Natural killer cell (primary cell): ENCODE data around the gene NT5DC1. TPM values are rescaled to one million over a fixed set of nuclear protein-coding genes. Genes with fewer than 3 reads are reported as not detected.

Source experiments
- ATAC-seq, 3 donors: fragments of 150-1000 bp in 2 of 3; fragments of 200-7000 bp in 1 of 3; cut with Tn5 transposase; 1 replicate in 1 of 3; 2 replicates in 2 of 3; pipeline ENCODE4 v1.10.0; 2021; ENCODE audit warnings: mild to moderate bottlenecking in 2 of 3, moderate library complexity in 2 of 3
- DNase-seq, 2 donors: peaks; one replicate each; pipeline versions ENCODE4 v3.0.0 to v3.0.0-alpha.2; 2013 to 2021; ENCODE audit warnings: mixed read lengths in 1 of 2
- H3K27ac ChIP-seq: one replicate; pipeline ENCODE4 v1.5.1; 2013; ENCODE audit warnings: mild to moderate bottlenecking, low read length
- H3K27me3 ChIP-seq: one replicate; pipeline ENCODE4 v1.6.1; 2013; ENCODE audit warnings: low read length; ENCODE audit not compliant: control insufficient read depth, insufficient read depth
- H3K36me3 ChIP-seq: one replicate; pipeline ENCODE4 v1.6.1; 2013; ENCODE audit warnings: low read length; ENCODE audit not compliant: control insufficient read depth, insufficient read depth
- H3K4me1 ChIP-seq: one replicate; pipeline ENCODE4 v1.6.1; 2013; ENCODE audit warnings: low read length; ENCODE audit not compliant: control insufficient read depth, insufficient read depth
- H3K4me3 ChIP-seq: one replicate; pipeline ENCODE4 v1.5.1; 2013; ENCODE audit warnings: low read length
- H3K9me3 ChIP-seq: one replicate; pipeline ENCODE4 v1.6.1; 2013; ENCODE audit warnings: low read length; ENCODE audit not compliant: control insufficient read depth, insufficient read depth
- H3K27ac Mint-ChIP-seq, 2 donors: one replicate each; pipeline ENCODE4 v1.8.0; 2022; ENCODE audit warnings: mild to moderate bottlenecking in 2 of 2, mixed read lengths in 2 of 2, moderate library complexity in 1 of 2
- H3K27me3 Mint-ChIP-seq, 2 donors: one replicate each; pipeline ENCODE4 v1.8.0; 2022; ENCODE audit warnings: low read depth in 2 of 2, mixed read lengths in 2 of 2
- H3K36me3 Mint-ChIP-seq: one replicate; pipeline ENCODE4 v1.8.0; 2022; ENCODE audit warnings: mixed read lengths
- H3K4me1 Mint-ChIP-seq, 2 donors: one replicate each; pipeline ENCODE4 v1.8.0; 2022; ENCODE audit warnings: mixed read lengths in 2 of 2
- H3K4me3 Mint-ChIP-seq: one replicate; pipeline ENCODE4 v1.8.0; 2022; ENCODE audit warnings: mild to moderate bottlenecking, moderate library complexity, mixed read lengths
- H3K9me3 Mint-ChIP-seq, 2 donors: one replicate each; pipeline ENCODE4 v1.8.0; 2022; ENCODE audit warnings: mixed read lengths in 2 of 2
- CTCF ChIP-seq: fragments of 200-600 bp; IDR thresholded peaks from one replicate; pipeline ENCODE4 v1.8.0; 2022; ENCODE audit warnings: antibody characterized with exemption
- WGBS: methylation state at CpG from one replicate; pipeline ENCODE4 v1.1.7; 2013; ENCODE audit warnings: missing lambda C conversion rate; ENCODE audit not compliant: insufficient coverage; 5-methylcytosine and 5-hydroxymethylcytosine counted together
- intact Hi-C: fragments of 100-400 bp; cut with micrococcal nuclease; formaldehyde crosslinking; loops from one replicate; pipeline ENCODE4 v1.14.2; 2022
- total RNA-seq, 4 donors: library from RNA; stranded (reverse); fragments of 120-200 nt in 1 of 4; gene quantifications; one replicate each; pipeline versions ENCODE4 v1.2.3 to v1.2.4, GENCODE V29; 2013 to 2022

The NT5DC1 gene
- total RNA-seq, 3 donors from 2014 or later (not counting 1 experiment from before 2014, with no cell fraction given): 19.1 to 29.4 (median 20.5) TPM

GRCh38 chr6:116246089-116246488, 145.4 kb downstream of the NT5DC1 start:
- H3K4me3 Mint-ChIP-seq: no peak overlapping the region
- H3K36me3 ChIP-seq: peaks cover 3% of the 10 kb centered on the region
- H3K4me3 ChIP-seq: no peak overlapping the region
- H3K4me1 ChIP-seq: peaks cover 5% of the 10 kb centered on the region
- no peaks in the 10 kb centered on the region for H3K4me1 Mint-ChIP-seq
- intact Hi-C loops: no loop called here
- no peak overlapping the region for H3K27ac Mint-ChIP-seq
- H3K36me3 Mint-ChIP-seq: no peaks in the 10 kb centered on the region
- no peaks in the 10 kb centered on the region for H3K27me3 ChIP-seq
- no peak for ATAC-seq
- no peaks in the 10 kb centered on the region for H3K9me3 ChIP-seq
- H3K9me3 Mint-ChIP-seq: no peaks in the 10 kb centered on the region
- no peak overlapping the region for H3K27ac ChIP-seq
- no peak for TF ChIP-seq CTCF
- H3K27me3 Mint-ChIP-seq: no peaks in the 10 kb centered on the region
- no peak for DNase-seq
- 100% methylated on average over 4 of the region's 4 CpGs for WGBS

- Mint-ChIP-seq H3K4me1 (no peaks in the 10 kb centered on the region), H3K36me3 (no peaks in the 10 kb centered on the region), H3K4me3 (no peak overlapping the region), H3K27ac (no peak overlapping the region), H3K27me3 (no peaks in the 10 kb centered on the region), H3K9me3 (no peaks in the 10 kb centered on the region)
- no peak for TF ChIP-seq CTCF
- no peak for DNase-seq
- Histone ChIP-seq H3K27ac (no peak overlapping the region), H3K36me3 (peaks cover 3% of the 10 kb centered on the region), H3K4me1 (peaks cover 11% of the 10 kb centered on the region), H3K4me3 (no peak overlapping the region), H3K27me3 (no peaks in the 10 kb centered on the region), H3K9me3 (no peaks in the 10 kb centered on the region)
- ATAC-seq: no peak
- intact Hi-C loops: no loop called here
These were observed 146.6 kb downstream of the NT5DC1 start for GRCh38 chr6:116247285-116247684.

DNA sequence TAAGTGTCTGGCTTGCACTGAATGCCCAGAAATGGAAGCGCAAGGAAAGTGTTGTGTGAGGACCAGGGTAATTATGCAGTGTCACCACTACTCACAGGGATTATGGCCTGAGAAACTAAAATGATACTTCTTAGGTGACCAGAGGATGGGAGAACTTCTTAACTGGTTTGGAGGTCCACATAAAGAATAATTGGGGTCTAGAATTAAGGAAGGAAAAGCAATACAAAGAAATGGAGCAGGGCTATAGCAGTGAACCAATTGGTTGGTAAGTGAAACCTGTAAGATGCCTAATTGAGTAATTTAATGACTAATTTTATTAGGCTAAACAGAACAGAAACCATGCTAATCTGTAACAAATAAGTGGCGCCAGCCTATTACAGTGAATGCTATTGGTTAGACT, 147.9 kb downstream of the NT5DC1 start:
- H3K27ac ChIP-seq: no peak overlapping the region
- no peak overlapping the region for H3K4me3 Mint-ChIP-seq
- H3K36me3 Mint-ChIP-seq: no peaks in the 10 kb centered on the region
- H3K27ac Mint-ChIP-seq: peak overlapping the region in 1 of 2 donors; percentile 3
- H3K36me3 ChIP-seq: peaks cover 3% of the 10 kb centered on the region
- ATAC-seq (no peak), DNase-seq (no peak)
- H3K9me3 Mint-ChIP-seq: no peaks in the 10 kb centered on the region
- H3K9me3 ChIP-seq: no peaks in the 10 kb centered on the region
- no peak overlapping the region for H3K4me3 ChIP-seq
- H3K27me3 Mint-ChIP-seq: no peaks in the 10 kb centered on the region
- no peak for TF ChIP-seq CTCF
- intact Hi-C loops: no loop called here
- WGBS: 87% methylated on average over 2 of the region's 2 CpGs
- H3K4me1 ChIP-seq: peaks cover 21% of the 10 kb centered on the region
- no peaks in the 10 kb centered on the region for H3K4me1 Mint-ChIP-seq
- no peaks in the 10 kb centered on the region for H3K27me3 ChIP-seq

DNA sequence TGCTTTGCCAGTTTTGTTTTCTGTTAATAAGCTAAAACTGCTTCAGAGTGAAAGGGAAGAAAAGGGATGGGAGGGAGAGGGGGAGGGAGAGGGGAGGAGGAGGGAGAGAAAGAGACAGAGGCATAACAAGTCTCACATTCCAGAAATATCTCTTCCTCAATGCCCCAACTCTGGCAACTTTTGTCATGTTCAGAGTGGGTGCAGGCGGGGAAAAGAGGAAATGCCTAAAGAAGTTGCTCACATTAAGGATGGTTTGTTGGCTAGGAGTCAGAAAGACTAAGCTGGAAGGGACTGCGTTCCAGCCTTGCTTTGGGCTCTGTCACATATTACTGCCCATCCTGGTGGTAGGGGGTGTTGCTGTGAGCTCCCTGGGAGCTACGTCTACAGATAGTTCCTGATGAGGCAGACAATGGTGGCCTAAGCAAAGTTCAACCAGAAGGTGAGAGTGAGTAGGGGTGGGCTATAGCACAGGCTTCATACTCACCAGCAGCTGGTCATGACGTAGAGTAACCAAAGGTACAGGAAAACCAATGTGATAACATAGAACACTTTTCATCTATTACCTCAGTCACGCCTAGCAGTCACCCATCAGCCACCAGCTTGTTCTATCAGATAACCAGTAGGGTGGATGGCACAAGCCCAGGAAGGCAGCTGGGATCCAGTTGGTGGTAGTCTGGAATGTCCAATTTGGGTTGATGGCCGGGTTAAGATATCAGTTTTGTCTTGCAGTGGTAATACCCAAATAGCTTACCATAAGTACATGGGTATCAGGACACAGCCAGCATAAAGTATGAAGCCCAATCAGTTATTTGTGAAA, 151.1 kb downstream of the NT5DC1 start:
- H3K27ac ChIP-seq: no peak overlapping the region
- DNase-seq: peak in 1 of 2 donors; percentile 19
- WGBS: 75% methylated on average over 5 of the region's 6 CpGs
- ATAC-seq: no peak
- Mint-ChIP-seq H3K9me3 (no peaks in the 10 kb centered on the region), H3K27me3 (no peaks in the 10 kb centered on the region), H3K36me3 (no peaks in the 10 kb centered on the region), H3K4me1 (no peaks in the 10 kb centered on the region), H3K4me3 (peak overlapping the region; percentile 32), H3K27ac (no peak overlapping the region)
- intact Hi-C loops: no loop called here
- no peak overlapping the region for H3K4me3 ChIP-seq
- TF ChIP-seq CTCF: no peak
- H3K36me3 ChIP-seq: no peaks in the 10 kb centered on the region
- H3K9me3 ChIP-seq: no peaks in the 10 kb centered on the region
- H3K27me3 ChIP-seq: no peaks in the 10 kb centered on the region
- peaks cover 21% of the 10 kb centered on the region for H3K4me1 ChIP-seq
